ENCODE data around the gene RPS26. TPM values are rescaled to one million over a fixed set of nuclear protein-coding genes. Genes with fewer than 3 reads are reported as not detected.
"Not testable (repeated sequence)": the region's sequence is repeated elsewhere in the genome, so short reads cannot be mapped to it uniquely, and the experiment has no call there.

Gene RPS26
- total RNA-seq, 4 donors from 2014 or later, result 381 to 1,639 (median 1,040) TPM

DNA sequence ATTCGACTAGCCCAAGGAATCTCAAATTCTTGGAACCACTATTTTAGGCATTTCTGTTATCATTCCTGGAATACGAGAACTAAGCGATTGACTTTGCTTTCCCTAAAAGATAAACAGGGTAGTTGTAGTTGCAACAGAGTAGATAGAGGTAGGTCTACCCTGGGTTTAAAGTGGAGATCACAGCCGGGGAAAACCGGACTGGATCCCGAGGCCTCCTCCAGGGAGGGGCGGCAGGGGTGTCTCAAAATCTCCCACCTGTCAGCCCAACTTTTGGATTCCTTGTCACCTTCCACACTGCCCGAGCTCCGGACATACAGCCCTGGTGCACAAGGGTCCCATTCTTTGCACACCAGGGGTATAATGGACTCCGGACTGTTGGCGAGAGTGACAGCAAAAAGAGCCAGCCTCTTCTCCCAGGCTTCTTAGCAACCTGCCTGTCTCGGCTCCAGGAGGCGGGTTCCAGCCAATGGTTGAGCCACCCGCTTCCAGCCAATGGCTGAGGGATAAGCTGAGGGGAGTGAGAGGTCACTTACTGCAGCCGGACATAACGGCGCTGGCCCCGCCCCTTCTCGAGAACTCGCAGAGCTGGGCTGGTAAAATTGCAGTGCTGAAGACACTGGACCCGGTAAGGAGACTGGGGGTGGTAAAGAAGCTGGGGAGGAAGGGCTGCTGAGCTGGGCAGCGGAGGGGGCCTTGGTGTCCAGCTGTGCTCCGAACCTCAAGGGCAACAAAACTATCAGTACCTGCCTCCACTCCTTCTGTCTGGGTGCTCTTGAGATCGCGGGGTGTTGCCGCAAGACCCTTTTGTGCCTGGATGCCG, 44.8 kb upstream of the RPS26 start, which contains the start of gene SUOX:
TSS of gene SUOX (plus strand) at position 562 of the 820 bp plus-strand sequence. CDS start 4,946 bp downstream, outside the sequence.
- peak within 1 kb of the TSS; percentile 75 to 92 (median 89) for H3K27ac ChIP-seq
- no peaks in the 10 kb centered on the region for H3K9me3 ChIP-seq
- intact Hi-C loops (cut with DNase I), result no loop called here
- DNase-seq, result peak; percentile 58
- H3K27me3 ChIP-seq, result no peaks in the 10 kb centered on the region
- peak in 2 of 4 donors; percentile 29 to 61 for TF ChIP-seq POLR2A (IDR thresholded peaks at IDR 0.05)
- TF ChIP-seq, protein P1, sequence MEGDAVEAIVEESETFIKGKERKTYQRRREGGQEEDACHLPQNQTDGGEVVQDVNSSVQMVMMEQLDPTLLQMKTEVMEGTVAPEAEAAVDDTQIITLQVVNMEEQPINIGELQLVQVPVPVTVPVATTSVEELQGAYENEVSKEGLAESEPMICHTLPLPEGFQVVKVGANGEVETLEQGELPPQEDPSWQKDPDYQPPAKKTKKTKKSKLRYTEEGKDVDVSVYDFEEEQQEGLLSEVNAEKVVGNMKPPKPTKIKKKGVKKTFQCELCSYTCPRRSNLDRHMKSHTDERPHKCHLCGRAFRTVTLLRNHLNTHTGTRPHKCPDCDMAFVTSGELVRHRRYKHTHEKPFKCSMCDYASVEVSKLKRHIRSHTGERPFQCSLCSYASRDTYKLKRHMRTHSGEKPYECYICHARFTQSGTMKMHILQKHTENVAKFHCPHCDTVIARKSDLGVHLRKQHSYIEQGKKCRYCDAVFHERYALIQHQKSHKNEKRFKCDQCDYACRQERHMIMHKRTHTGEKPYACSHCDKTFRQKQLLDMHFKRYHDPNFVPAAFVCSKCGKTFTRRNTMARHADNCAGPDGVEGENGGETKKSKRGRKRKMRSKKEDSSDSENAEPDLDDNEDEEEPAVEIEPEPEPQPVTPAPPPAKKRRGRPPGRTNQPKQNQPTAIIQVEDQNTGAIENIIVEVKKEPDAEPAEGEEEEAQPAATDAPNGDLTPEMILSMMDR (IDR thresholded peaks at IDR 0.05), result peak in 2 of 6 experiments; percentile 4 to 5
- peaks cover 18 to 65% (median 19%) of the 10 kb centered on the region in 3 donors for H3K36me3 ChIP-seq
- WGBS, 2 donors, result 3 to 6% methylated on average over 9 to 17 of the region's 27 CpGs
- H3K4me1 ChIP-seq, result peaks cover 11 to 22% (median 14%) of the 10 kb centered on the region in 3 donors
- H3K4me3 ChIP-seq, result peak within 1 kb of the TSS; percentile 52 to 85 (median 54)

DNA sequence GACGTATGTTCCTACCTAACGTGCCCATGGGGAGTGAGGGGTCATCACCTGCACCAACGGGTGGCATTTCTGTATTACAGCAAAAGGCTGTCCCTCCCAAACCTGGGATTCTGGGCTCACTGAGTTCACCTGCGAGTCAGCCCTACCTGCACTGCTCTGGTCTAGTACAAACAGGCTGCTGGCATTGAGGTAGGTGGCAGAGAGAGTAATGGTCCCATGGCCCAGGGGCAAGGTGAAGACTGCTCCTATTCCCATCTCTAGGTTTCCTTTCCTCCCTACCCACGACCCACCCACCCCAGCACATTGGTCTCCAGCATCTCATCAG, 44.2 kb upstream of the RPS26 start:
- no peak for DNase-seq
- Histone ChIP-seq H3K27me3 (no peaks in the 10 kb centered on the region), H3K4me1 (peaks cover 11 to 22% (median 14%) of the 10 kb centered on the region in 3 donors), H3K9me3 (no peaks in the 10 kb centered on the region), H3K27ac (peak overlapping the region; percentile 75 to 92 (median 89)), H3K4me3 (peak overlapping the region; percentile 52 to 85 (median 54)), H3K36me3 (peaks cover 12 to 65% (median 14%) of the 10 kb centered on the region in 3 donors)
- WGBS, 2 donors, result 0% methylated on average over 4 of the region's 5 CpGs; no CpG with 5 or more reads in 1 of the 2 donors
- intact Hi-C loops (cut with DNase I), result no loop called here
- no peak for TF ChIP-seq POLR2A (IDR thresholded peaks at IDR 0.05)
- TF ChIP-seq, protein P1 (IDR thresholded peaks at IDR 0.05), result no peak

DNA sequence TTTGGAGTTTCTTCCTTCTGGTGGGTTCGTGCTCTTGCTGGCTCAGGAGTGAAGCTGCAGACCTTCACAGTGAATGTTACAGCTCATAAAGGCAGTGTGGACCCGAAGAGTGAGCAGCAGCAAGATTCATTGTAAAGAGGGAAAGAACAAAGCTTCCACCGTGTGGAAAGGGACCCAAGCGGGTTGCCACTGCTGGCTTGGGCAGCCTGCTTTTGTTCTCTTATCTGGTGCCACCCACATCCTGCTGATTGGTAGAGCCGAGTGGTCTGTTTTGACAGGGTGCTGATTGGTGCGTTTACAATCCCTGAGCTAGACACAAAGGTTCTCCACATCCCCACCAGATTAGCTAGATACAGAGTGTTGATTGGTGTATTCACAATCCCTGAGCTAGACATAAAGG, 42.2 kb upstream of the RPS26 start:
- H3K27me3 ChIP-seq; H3K27ac ChIP-seq; H3K9me3 ChIP-seq; DNase-seq; intact Hi-C loops (cut with DNase I); H3K4me3 ChIP-seq: not testable (repeated sequence)
- WGBS, 2 donors, result 61 to 92% methylated on average over 2 to 4 of the region's 6 CpGs
- H3K4me1 ChIP-seq, result peaks cover 11 to 22% (median 14%) of the 10 kb centered on the region in 3 donors
- H3K36me3 ChIP-seq, result peaks cover 3 to 65% (median 11%) of the 10 kb centered on the region in 3 donors

DNA sequence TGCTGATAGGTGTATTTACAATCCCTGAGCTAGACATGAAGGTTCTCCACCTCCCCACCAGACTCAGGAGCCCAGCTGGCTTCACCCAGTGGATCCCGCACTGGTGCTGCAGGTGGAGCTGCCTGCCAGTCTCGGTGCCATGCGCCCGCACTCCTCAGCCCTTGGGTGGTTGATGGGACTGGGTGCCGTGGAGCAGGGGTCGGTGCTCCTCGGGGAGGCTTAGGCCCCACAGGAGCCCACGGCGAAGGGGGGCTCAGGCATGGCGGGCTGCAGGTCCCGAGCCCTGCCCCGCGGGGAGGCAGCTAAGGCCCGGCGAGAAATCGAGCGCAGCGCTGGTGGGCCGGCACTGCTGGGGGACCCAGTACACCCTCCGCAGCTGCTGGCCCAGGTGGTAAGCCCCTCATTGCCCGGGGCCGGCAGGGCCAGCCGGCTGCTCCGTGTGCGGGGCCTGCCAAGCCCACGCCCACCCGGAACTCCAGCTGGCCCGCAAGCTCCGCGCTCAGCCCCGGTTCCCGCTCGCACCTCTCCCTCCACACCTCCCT, 41.6 kb upstream of the RPS26 start:
- intact Hi-C loops (cut with DNase I); H3K4me3 ChIP-seq; H3K27me3 ChIP-seq; H3K9me3 ChIP-seq; DNase-seq; H3K27ac ChIP-seq: not testable (repeated sequence)
- WGBS, 2 donors, result no CpG with 5 or more reads among the region's 33 CpGs
- Histone ChIP-seq H3K4me1 (peaks cover 11 to 22% (median 14%) of the 10 kb centered on the region in 3 donors), H3K36me3 (peaks cover 3 to 65% (median 14%) of the 10 kb centered on the region in 3 donors)

DNA sequence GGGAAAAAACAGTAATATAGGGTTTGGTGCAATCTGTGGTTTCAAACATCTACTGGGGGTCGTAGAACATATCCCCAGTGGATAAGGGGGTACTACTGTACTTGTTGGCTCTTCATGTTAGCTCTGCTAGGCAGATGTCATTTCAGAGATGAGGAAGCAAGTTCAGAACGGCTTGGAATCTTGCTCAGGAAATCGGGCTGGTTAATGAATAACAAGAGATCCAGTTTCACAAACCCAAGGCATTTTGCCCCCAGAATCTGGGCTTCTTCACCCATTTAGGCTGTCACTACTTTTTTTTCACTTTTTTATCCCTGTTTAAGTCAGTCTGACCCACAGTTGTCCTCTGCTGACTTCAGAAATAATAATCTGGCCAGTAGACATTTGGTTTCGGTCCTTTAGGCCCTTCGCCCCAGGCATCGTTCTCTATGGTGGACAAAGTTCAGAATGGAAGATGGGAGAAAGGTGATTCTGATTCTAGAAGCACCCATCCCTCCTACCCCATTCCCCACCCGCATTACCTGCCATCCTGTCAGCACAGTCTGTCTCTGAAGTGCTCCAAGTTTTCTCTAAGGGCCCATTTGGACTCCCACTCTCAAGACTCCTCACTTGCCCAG, 40.1 kb upstream of the RPS26 start:
- no peaks in the 10 kb centered on the region for H3K27me3 ChIP-seq
- H3K4me1 ChIP-seq, result peaks cover 7 to 18% (median 11%) of the 10 kb centered on the region in 3 donors
- intact Hi-C loops (cut with DNase I), result no loop called here
- no peak overlapping the region for H3K4me3 ChIP-seq
- TF ChIP-seq, protein P1 (IDR thresholded peaks at IDR 0.05), result no peak
- TF ChIP-seq POLR2A (IDR thresholded peaks at IDR 0.05), result no peak
- 76 to 82% methylated on average over 7 of the region's 7 CpGs for WGBS, 2 donors
- DNase-seq, result no peak
- no peak overlapping the region for H3K27ac ChIP-seq
- H3K9me3 ChIP-seq, result no peaks in the 10 kb centered on the region
- H3K36me3 ChIP-seq, result peaks cover 3 to 62% (median 14%) of the 10 kb centered on the region in 3 donors

DNA sequence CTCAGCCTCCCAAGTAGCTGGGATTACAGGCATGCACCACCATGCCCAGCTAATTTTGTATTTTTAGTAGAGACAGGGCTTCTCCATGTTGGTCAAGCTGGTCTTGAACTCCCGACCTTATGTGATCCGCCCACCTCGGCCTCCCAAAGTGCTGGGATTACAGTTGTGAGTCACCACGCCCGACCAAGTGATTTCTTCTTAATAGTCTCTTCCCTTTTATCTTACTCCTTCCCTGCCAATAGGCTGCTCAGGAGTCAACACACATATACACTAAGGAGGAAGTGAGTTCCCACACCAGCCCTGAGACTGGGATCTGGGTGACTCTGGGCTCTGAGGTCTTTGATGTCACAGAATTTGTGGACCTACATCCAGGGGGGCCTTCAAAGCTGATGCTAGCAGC, 38.3 kb upstream of the RPS26 start:
- DNase-seq; H3K9me3 ChIP-seq; intact Hi-C loops (cut with DNase I); H3K27me3 ChIP-seq; H3K4me3 ChIP-seq; H3K27ac ChIP-seq: not testable (repeated sequence)
- Histone ChIP-seq H3K36me3 (peaks cover 3 to 62% (median 14%) of the 10 kb centered on the region in 3 donors), H3K4me1 (peaks cover under 1 to 19% (median 3%) of the 10 kb centered on the region in 3 donors)
- WGBS, 2 donors, result 60 to 75% methylated on average over 4 to 5 of the region's 5 CpGs

Data from esophagus squamous epithelium (tissue), 5 donors.